GM12878 (cell line): ENCODE results near the gene PLXNB2. TPM values are rescaled to one million over a fixed set of nuclear protein-coding genes. Genes with fewer than 3 reads are reported as not detected.

Experiments
- ATAC-seq: fragments of 200-7000 bp; cut with Tn5 transposase; 3 replicates; pipeline ENCODE4 v1.9.1; 2020; ENCODE audit warnings: mild to moderate bottlenecking, moderate library complexity
- BruUV-seq: library from RNA; stranded (reverse); fragments of 400-500 nt; replicated peaks from 2 replicates; lab custom pipeline; 2021; lab: Mats Ljungman, UMichigan
- CTCF ChIA-PET: fragments of 300-600 bp; sonication (Branson Sonifier 250); formaldehyde crosslinking; extraction: SDS; loops from one replicate; lab custom pipeline; 2021; ENCODE audit warnings: inconsistent platforms; lab: Yijun Ruan, JAX
- POLR2A ChIA-PET: fragments of 350-600 bp; formaldehyde crosslinking; extraction: SDS; loops from one replicate; lab custom pipeline; 2021; ENCODE audit warnings: inconsistent platforms; lab: Charles Lee
- RAD21 ChIA-PET: fragments of 300-600 bp; sonication (Branson Sonifier 250); formaldehyde crosslinking; loops from one replicate; lab custom pipeline; 2023; ENCODE audit warnings: antibody characterized with exemption; ENCODE audit not compliant: unreplicated experiment; lab: Charles Lee
- SMC1A ChIA-PET: fragments of 300-600 bp; sonication (Branson Sonifier 250); formaldehyde crosslinking; loops from one replicate; lab custom pipeline; 2023; ENCODE audit not compliant: unreplicated experiment, uncharacterized antibody; lab: Charles Lee
- DNase-seq: peaks from one replicate; pipeline ENCODE4 v3.0.0-alpha.2; 2011; ENCODE audit warnings: low read depth, low spot score
- FAIRE-seq: peaks from 3 replicates; lab custom pipeline; 2011; peaks lifted over from hg19 to GRCh38; lab: Jason Lieb, UNC
- H2AFZ ChIP-seq: 2 replicates; pipeline ENCODE4 v1.6.0; 2011; ENCODE audit warnings: low read depth, low read length, control low read depth; ENCODE audit not compliant: control insufficient read depth
- H3K27ac ChIP-seq: 2 replicates; pipeline ENCODE4 v1.5.1; 2011; ENCODE audit warnings: control low read depth; ENCODE audit not compliant: control insufficient read depth, insufficient read depth
- H3K27me3 ChIP-seq, 2 experiments: replicated peaks in 1 of 2; 2 replicates each; pipeline versions ENCODE4 v1.6.0 to v1.6.1; 2011; ENCODE audit warnings: low read length in 1 of 2; ENCODE audit not compliant: control insufficient read depth in 2 of 2, insufficient read depth in 2 of 2
- H3K36me3 ChIP-seq, 2 experiments: 2 replicates each; pipeline ENCODE4 v1.5.1; 2011; ENCODE audit warnings: low read length in 1 of 2; ENCODE audit not compliant: control insufficient read depth in 2 of 2, insufficient read depth in 2 of 2
- H3K4me1 ChIP-seq: 2 replicates; pipeline ENCODE4 v1.6.1; 2011; ENCODE audit warnings: mild to moderate bottlenecking, low read length, moderate library complexity, mixed read lengths; ENCODE audit not compliant: control insufficient read depth, insufficient read depth
- H3K4me2 ChIP-seq: 2 replicates; pipeline ENCODE4 v1.6.0; 2011; ENCODE audit warnings: control low read depth; ENCODE audit not compliant: control insufficient read depth, insufficient read depth
- H3K4me3 ChIP-seq: fragments of 200-600 bp; sonication (generic); 2 replicates; pipeline ENCODE4 v1.5.1; 2016
- H3K79me2 ChIP-seq: 2 replicates; pipeline ENCODE4 v1.6.0; 2011; ENCODE audit warnings: low read length; ENCODE audit not compliant: control insufficient read depth, insufficient read depth
- H3K9ac ChIP-seq: 2 replicates; pipeline ENCODE4 v1.8.0; 2011; ENCODE audit warnings: low read length, control low read depth, mixed read lengths; ENCODE audit not compliant: control insufficient read depth, insufficient read depth
- H3K9me3 ChIP-seq: replicated peaks from 3 replicates; pipeline ENCODE4 v1.5.1; 2011; ENCODE audit warnings: mild to moderate bottlenecking, low read length; ENCODE audit not compliant: control insufficient read depth, insufficient read depth
- H4K20me1 ChIP-seq: 2 replicates; pipeline ENCODE4 v1.6.0; 2011; ENCODE audit not compliant: control insufficient read depth, insufficient read depth
- PBX3 ChIP-seq: IDR thresholded peaks from 2 replicates; pipeline ENCODE4 v1.6.1; 2011; ENCODE audit warnings: mild to moderate bottlenecking, low read depth, low read length, moderate library complexity; ENCODE audit not compliant: insufficient replicate concordance
- TCF3 ChIP-seq: IDR thresholded peaks from 2 replicates; pipeline ENCODE4 v1.6.1; 2012; ENCODE audit warnings: low read depth, mild to moderate bottlenecking, low read length, borderline replicate concordance; ENCODE audit not compliant: insufficient read depth
- WGBS: methylation state at CpG from one replicate; pipeline ENCODE4 v1.1.6; 2016; ENCODE audit warnings: low lambda C conversion rate; ENCODE audit not compliant: insufficient replicate concordance, insufficient coverage; ENCODE audit errors: missing lambda C conversion rate; 5-methylcytosine and 5-hydroxymethylcytosine counted together
- in situ Hi-C: fragments of 300-500 bp; cut with MboI; formaldehyde crosslinking; loops from 9 replicates; pipeline ENCODE4 v1.14.3; 2018; ENCODE audit warnings: mixed read lengths
- intact Hi-C: fragments of 100-400 bp; cut with micrococcal nuclease; formaldehyde crosslinking; loops from one replicate; pipeline ENCODE4 v1.14.2; 2022; ENCODE audit not compliant: unreplicated experiment
- polyA plus RNA-seq, 11 experiments: library from polyadenylated mRNA; depleted of rRNA in 4 of 11; unstranded in 6 of 11; stranded (reverse) in 5 of 11; fragments of >200 nt; fragmentation: Nextera tagmentation in 4 of 11; fragmentation: Illumina TruSeq in 1 of 11; extraction: Ambion mirVana in 4 of 11; extraction: Trizol in 1 of 11; gene quantifications; 1 replicate in 1 of 11; 2 replicates in 10 of 11; pipeline versions ENCODE4 v1.2.1 to v1.2.3, GENCODE V29; 2011 to 2016; ENCODE audit warnings: inconsistent platforms in 2 of 11, missing spikeins in 2 of 11, low read depth in 1 of 11
- total RNA-seq, 4 experiments: library from RNA; depleted of rRNA in 3 of 4; stranded (reverse); fragments of >200 nt in 3 of 4; fragmentation: Illumina TruSeq in 1 of 4; extraction: Trizol in 1 of 4; gene quantifications; 2 replicates each; pipeline versions ENCODE4 v1.2.1 to v1.2.3, GENCODE V29; 2013 to 2021
- TF ChIP-seq, protein P1 (sequence below): IDR thresholded peaks from 2 replicates; pipeline ENCODE4 v1.6.1; 2011; ENCODE audit warnings: borderline replicate concordance, low read depth, mild to moderate bottlenecking, moderate library complexity, low read length; ENCODE audit not compliant: insufficient read depth, poor library complexity, severe bottlenecking
- TF ChIP-seq, protein P2 (sequence below), 3 experiments: IDR thresholded peaks in 2 of 3; conservative IDR thresholded peaks in 1 of 3; 2 replicates each; pipeline ENCODE4 v1.5.1; 2011; ENCODE audit warnings: low read depth in 3 of 3, low read length in 3 of 3, mild to moderate bottlenecking in 3 of 3, control low read depth in 2 of 3, moderate library complexity in 2 of 3, inconsistent platforms in 1 of 3, mixed read lengths in 1 of 3; ENCODE audit not compliant: control insufficient read depth in 2 of 3, insufficient read depth in 1 of 3; ENCODE audit errors: extremely low read depth in 1 of 3

Gene PLXNB2
- total and polyA plus RNA-seq, 10 of the 15 experiments (the other 5 are each of a cell fraction or from before 2014, with no cell fraction given), result 0.68 to 134 (median 41.9) TPM

GRCh38 chr22:50281384-50281760 is 26.1 kb downstream of the PLXNB2 start:
- TSS peak; percentile 68 for BruUV-seq

More at GRCh38 chr22:50281384-50281760, 26.1 kb downstream of the PLXNB2 start:
- FAIRE-seq (no peak), ATAC-seq (no peak), DNase-seq (no peak)
- intact Hi-C loops (no loop called here), in situ Hi-C loops (no loop called here)
- Histone ChIP-seq H3K9ac (no peak overlapping the region), H3K9me3 (no peaks in the 10 kb centered on the region), H2AFZ (no peak overlapping the region), H3K36me3 (peaks cover 0 to 43% of the 10 kb centered on the region in 2 experiments; a peak in 3 of 4 replicates), H3K27me3 (no peaks in the 10 kb centered on the region), H3K79me2 (no peaks in the 10 kb centered on the region), H3K4me2 (no peak overlapping the region), H3K27ac (no peak overlapping the region), H3K4me1 (no peaks in the 10 kb centered on the region), H4K20me1 (no peaks in the 10 kb centered on the region), H3K4me3 (no peak overlapping the region)
- RAD21 ChIA-PET, result no interaction called here
- POLR2A ChIA-PET, result no interaction called here
- TF ChIP-seq, protein P1, sequence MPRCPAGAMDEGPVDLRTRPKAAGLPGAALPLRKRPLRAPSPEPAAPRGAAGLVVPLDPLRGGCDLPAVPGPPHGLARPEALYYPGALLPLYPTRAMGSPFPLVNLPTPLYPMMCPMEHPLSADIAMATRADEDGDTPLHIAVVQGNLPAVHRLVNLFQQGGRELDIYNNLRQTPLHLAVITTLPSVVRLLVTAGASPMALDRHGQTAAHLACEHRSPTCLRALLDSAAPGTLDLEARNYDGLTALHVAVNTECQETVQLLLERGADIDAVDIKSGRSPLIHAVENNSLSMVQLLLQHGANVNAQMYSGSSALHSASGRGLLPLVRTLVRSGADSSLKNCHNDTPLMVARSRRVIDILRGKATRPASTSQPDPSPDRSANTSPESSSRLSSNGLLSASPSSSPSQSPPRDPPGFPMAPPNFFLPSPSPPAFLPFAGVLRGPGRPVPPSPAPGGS, result peak; percentile 44
- TF ChIP-seq TCF3 (peak; percentile 49; the same call in 1 of the 2 replicates), PBX3 (no peak)
- TF ChIP-seq, protein P2, sequence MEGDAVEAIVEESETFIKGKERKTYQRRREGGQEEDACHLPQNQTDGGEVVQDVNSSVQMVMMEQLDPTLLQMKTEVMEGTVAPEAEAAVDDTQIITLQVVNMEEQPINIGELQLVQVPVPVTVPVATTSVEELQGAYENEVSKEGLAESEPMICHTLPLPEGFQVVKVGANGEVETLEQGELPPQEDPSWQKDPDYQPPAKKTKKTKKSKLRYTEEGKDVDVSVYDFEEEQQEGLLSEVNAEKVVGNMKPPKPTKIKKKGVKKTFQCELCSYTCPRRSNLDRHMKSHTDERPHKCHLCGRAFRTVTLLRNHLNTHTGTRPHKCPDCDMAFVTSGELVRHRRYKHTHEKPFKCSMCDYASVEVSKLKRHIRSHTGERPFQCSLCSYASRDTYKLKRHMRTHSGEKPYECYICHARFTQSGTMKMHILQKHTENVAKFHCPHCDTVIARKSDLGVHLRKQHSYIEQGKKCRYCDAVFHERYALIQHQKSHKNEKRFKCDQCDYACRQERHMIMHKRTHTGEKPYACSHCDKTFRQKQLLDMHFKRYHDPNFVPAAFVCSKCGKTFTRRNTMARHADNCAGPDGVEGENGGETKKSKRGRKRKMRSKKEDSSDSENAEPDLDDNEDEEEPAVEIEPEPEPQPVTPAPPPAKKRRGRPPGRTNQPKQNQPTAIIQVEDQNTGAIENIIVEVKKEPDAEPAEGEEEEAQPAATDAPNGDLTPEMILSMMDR (IDR thresholded peaks at IDR 0.05 in 2 of 3, conservative IDR thresholded peaks at IDR 0.05 in 1 of 3; ENCODE audit: control insufficient read depth in 2 of 3, extremely low read depth in 1 of 3, insufficient read depth in 1 of 3, low read depth in 3 of 3, low read length in 3 of 3), result no peak
- CTCF ChIA-PET, result no interaction called here
- SMC1A ChIA-PET, result no interaction called here
- WGBS, result 97% methylated on average over 35 of the region's 36 CpGs
